HepG2 (cell line): ENCODE results near the gene STK11. TPM values are rescaled to one million over a fixed set of nuclear protein-coding genes. Genes with fewer than 3 reads are reported as not detected.

ENCODE experiments used
- ARID4A ChIP-seq: sonication (generic); formaldehyde crosslinking; IDR thresholded peaks from 2 replicates; pipeline ENCODE4 v1.5.0; 2020; ENCODE audit warnings: mild to moderate bottlenecking, missing genetic modification reagents, borderline replicate concordance
- BRD4 ChIP-seq: sonication (generic); formaldehyde crosslinking; IDR thresholded peaks from 2 replicates; pipeline ENCODE4 v1.4.0; 2020; ENCODE audit warnings: missing genetic modification reagents
- EZH2 ChIP-seq: conservative IDR thresholded peaks from 2 replicates; pipeline ENCODE4 v1.6.1; 2012; ENCODE audit warnings: mild to moderate bottlenecking, low read depth, low read length, moderate library complexity
- FOXP1 ChIP-seq, 2 experiments: fragments of 450-650 bp in 1 of 2; IDR thresholded peaks; 2 replicates each; pipeline ENCODE4 v1.6.1; 2017 to 2018; ENCODE audit warnings: antibody characterized with exemption in 1 of 2
- NFIB ChIP-seq: sonication (generic); formaldehyde crosslinking; IDR thresholded peaks from 2 replicates; pipeline ENCODE4 v1.9.0; 2021; ENCODE audit warnings: missing genetic modification reagents, mild to moderate bottlenecking, borderline replicate concordance
- PITX1 ChIP-seq: sonication (generic); formaldehyde crosslinking; IDR thresholded peaks from 2 replicates; pipeline ENCODE4 v1.5.1; 2020; ENCODE audit warnings: mild to moderate bottlenecking, missing genetic modification reagents
- SMAD3 ChIP-seq: sonication (generic); formaldehyde crosslinking; IDR thresholded peaks from 2 replicates; pipeline ENCODE4 v1.4.0; 2020; ENCODE audit warnings: missing genetic modification reagents
- TAF15 ChIP-seq: fragments of 200-400 bp; formaldehyde crosslinking; IDR thresholded peaks from one replicate; pipeline ENCODE4 v1.6.1; 2018; ENCODE audit warnings: mild to moderate bottlenecking, low read depth, low read length; ENCODE audit not compliant: poor library complexity, severe bottlenecking
- ZBTB33 ChIP-seq: sonication (generic); formaldehyde crosslinking; IDR thresholded peaks from 2 replicates; pipeline ENCODE4 v1.4.0; 2020; ENCODE audit warnings: missing genetic modification reagents
- ZNF225 ChIP-seq: sonication (generic); formaldehyde crosslinking; IDR thresholded peaks from 2 replicates; pipeline ENCODE4 v1.4.0; 2020; ENCODE audit warnings: mild to moderate bottlenecking, missing genetic modification reagents
- ZNF318 ChIP-seq: sonication (generic); formaldehyde crosslinking; IDR thresholded peaks from 2 replicates; pipeline ENCODE4 v1.4.0; 2020; ENCODE audit warnings: mild to moderate bottlenecking, missing genetic modification reagents
- ZNF550 ChIP-seq: sonication (generic); formaldehyde crosslinking; IDR thresholded peaks from 2 replicates; pipeline ENCODE4 v1.4.0; 2020; ENCODE audit warnings: mild to moderate bottlenecking, missing genetic modification reagents, borderline replicate concordance
- ZNF567 ChIP-seq: sonication (generic); formaldehyde crosslinking; IDR thresholded peaks from 2 replicates; pipeline ENCODE4 v1.8.1; 2023; ENCODE audit warnings: mild to moderate bottlenecking, missing genetic modification reagents, borderline replicate concordance
- ZNF772 ChIP-seq: sonication (generic); formaldehyde crosslinking; IDR thresholded peaks from 2 replicates; pipeline ENCODE4 v1.5.0; 2020; ENCODE audit warnings: mild to moderate bottlenecking, missing genetic modification reagents
- polyA plus RNA-seq, 8 experiments: library from polyadenylated mRNA; depleted of rRNA in 3 of 8; stranded (reverse) in 7 of 8; unstranded in 1 of 8; fragments of >200 nt; fragmentation: Illumina TruSeq in 4 of 8; extraction: Trizol in 4 of 8; gene quantifications; 2 replicates each; pipeline versions ENCODE4 v1.2.1 to v1.2.3, GENCODE V29; 2011 to 2016; ENCODE audit warnings: low read depth in 4 of 8, missing spikeins in 1 of 8, mixed read lengths in 1 of 8; ENCODE audit not compliant: insufficient read depth in 1 of 8
- total RNA-seq, 5 experiments: library from RNA; depleted of rRNA; stranded (reverse); fragments of >200 nt; fragmentation: Illumina TruSeq; extraction: Trizol; gene quantifications; 2 replicates each; pipeline ENCODE4 v1.2.3, GENCODE V29; 2016; ENCODE audit warnings: low read depth in 1 of 5

Gene STK11
- total and polyA plus RNA-seq, 2 of the 13 experiments (the other 11 are each of a cell fraction or from before 2014, with no cell fraction given) = 27.5 to 43.6 TPM

DNA sequence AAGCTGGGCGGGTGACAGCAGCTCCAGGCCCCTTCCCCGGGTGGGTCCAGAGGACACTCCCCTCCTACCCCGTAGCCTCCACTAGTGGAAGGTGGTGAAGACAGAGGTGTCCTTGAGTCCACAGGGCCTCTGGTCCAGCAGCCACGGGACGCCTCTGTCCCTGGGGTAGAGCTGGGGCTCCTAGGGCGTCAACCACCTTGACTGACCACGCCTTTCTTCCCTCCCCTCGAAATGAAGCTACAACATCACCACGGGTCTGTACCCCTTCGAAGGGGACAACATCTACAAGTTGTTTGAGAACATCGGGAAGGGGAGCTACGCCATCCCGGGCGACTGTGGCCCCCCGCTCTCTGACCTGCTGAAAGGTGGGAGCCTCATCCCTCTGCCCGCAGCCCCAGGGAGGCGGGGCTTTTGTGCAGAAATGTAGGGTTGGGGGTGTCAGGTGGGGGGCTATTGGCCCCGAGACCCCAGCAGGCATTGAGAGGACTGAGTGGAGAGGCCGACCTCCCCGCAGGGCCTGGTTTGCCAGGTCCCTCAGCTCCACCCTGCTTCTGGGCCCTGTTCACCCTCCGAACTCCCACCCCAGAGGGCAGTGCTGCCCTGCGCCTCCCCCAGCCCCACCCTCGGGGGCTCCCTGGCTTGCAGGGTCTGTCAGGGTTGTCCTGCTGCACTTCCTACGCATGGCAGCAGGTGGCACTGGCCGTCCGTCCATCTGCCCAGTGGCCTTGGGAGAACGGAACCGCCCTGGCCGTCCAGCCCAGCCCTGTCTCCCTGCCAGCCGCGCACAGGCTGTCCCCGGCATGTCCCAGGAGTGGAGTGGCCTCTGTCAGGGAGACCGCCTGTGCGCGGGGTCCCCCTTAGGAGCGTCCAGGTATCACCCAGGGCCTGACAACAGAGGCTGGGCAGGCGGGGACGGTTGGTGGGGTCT lies 15.7 kb downstream of the STK11 start (continued):
- TF ChIP-seq ZNF318 (CRISPR knock-in tag) (no peak), PITX1 (CRISPR knock-in tag) (no peak), ARID4A (CRISPR knock-in tag) (no peak; the same call in 1 of the 2 replicates), ZNF567 (CRISPR knock-in tag) (no peak), ZNF550 (CRISPR knock-in tag) (no peak), TAF15 (no peak), BRD4 (CRISPR knock-in tag) (no peak), SMAD3 (CRISPR knock-in tag) (no peak), ZBTB33 (CRISPR knock-in tag) (peak; percentile 94), NFIB (CRISPR knock-in tag) (no peak), ZNF772 (CRISPR knock-in tag) (no peak), ZNF225 (no peak), EZH2 (no peak), FOXP1 (IDR thresholded peaks at IDR 0.05) (no peak), FOXP1 (CRISPR knock-in tag; IDR thresholded peaks at IDR 0.05) (no peak)
